Right cardiac atrium (tissue), 5 donors: ENCODE results near the gene SFXN5. TPM values are rescaled to one million over a fixed set of nuclear protein-coding genes. Genes with fewer than 3 reads are reported as not detected.

Source experiments
- ATAC-seq, 2 donors: fragments of 200-7000 bp; cut with Tn5 transposase; one replicate each; pipeline versions ENCODE4 v1.8.0 to v1.9.1; 2020; ENCODE audit warnings: moderate library complexity in 2 of 2, mild to moderate bottlenecking in 1 of 2
- DNase-seq, 3 donors: peaks; one replicate each; pipeline ENCODE4 v3.0.0-alpha.2; 2020
- H3K27ac ChIP-seq: one replicate; pipeline ENCODE4 v1.5.1; 2013; ENCODE audit warnings: mild to moderate bottlenecking, low read length, control low read depth, moderate library complexity
- H3K27me3 ChIP-seq: one replicate; pipeline ENCODE4 v1.6.1; 2013; ENCODE audit not compliant: control insufficient read depth, insufficient read depth
- H3K4me1 ChIP-seq: one replicate; pipeline ENCODE4 v1.6.1; 2013; ENCODE audit warnings: low read length; ENCODE audit not compliant: control insufficient read depth, insufficient read depth
- H3K4me3 ChIP-seq: one replicate; pipeline ENCODE4 v1.5.1; 2013; ENCODE audit warnings: low read length, control low read depth
- H3K9me3 ChIP-seq: one replicate; pipeline ENCODE4 v1.6.1; 2013; ENCODE audit warnings: low read length; ENCODE audit not compliant: control insufficient read depth
- WGBS: extraction: QIAGEN DNeasy Blood & Tissue Kit; methylation state at CpG from one replicate; pipeline ENCODE4 v1.1.7; 2013; 5-methylcytosine and 5-hydroxymethylcytosine counted together
- intact Hi-C, 4 donors: fragments of 100-400 bp; cut with DNase I; formaldehyde crosslinking; loops; one replicate each; pipeline versions ENCODE4 v1.11.0 to v1.14.0; 2022 to 2023
- polyA plus RNA-seq: library from polyadenylated mRNA; stranded (reverse); fragments of 200-250 nt; gene quantifications from one replicate; pipeline ENCODE4 v1.2.3, GENCODE V29; 2013
- total RNA-seq, 4 donors: library from RNA; stranded (reverse); fragmentation: NEBNext Ultra II Directional; extraction: Animal tissue kit (Norgen Biotek cat#: 25700); gene quantifications; one replicate each; pipeline ENCODE4 v1.2.1, GENCODE V29; 2021
- donor health status: healthy with polysubstance abuse.
- donor health status: DM: no; HTN: yes; CAD: no.
- donor health status: DM: no; HTN: no; CAD: no.
- donor health status: DM: no; HTN: yes; CAD: no; lungs with severe emphysema.
- donor health status: DM: yes; HTN: yes; CAD: no.

The SFXN5 gene
- total and polyA plus RNA-seq, 5 donors: 7.6 to 12.1 (median 10.6) TPM

DNA sequence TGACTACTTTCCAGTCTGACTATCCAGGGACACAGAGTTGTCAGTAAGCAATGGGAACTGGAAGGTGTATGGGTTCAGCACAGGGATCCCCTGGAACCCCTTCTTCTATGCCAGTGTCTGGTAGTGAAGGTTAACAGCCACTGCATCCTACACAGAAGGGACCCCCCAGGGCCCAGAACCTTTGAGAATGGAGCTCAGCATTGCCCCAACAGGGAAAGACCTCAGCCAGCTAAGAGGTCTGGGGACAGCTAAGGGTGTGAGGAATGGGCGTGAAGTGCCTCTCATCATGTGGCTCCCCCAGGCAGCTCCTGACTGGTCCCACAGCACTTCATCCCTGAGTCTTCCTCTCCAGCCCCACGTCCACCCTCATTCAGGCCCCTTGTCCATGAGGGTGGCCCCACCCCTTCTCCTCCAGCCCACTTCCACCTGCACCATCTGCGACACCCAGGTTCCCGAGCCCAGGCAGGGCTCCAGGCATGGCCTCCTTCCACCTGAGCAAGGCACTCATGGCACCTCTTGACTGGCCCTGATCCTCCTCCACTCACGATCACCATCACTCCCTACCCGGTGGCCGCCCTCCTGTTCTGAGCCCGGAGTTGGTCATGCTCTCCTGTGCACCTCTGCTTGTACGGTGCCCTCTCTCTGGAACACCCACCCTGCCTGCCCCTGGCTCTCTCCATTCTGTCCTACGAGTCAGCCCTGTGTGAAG is 77.1 kb downstream of the SFXN5 start:
- Histone ChIP-seq H3K9me3 (no peaks in the 10 kb centered on the region), H3K27ac (no peak overlapping the region), H3K4me1 (no peaks in the 10 kb centered on the region), H3K27me3 (no peaks in the 10 kb centered on the region), H3K4me3 (no peak overlapping the region)
- WGBS: 90% methylated on average over 10 of the region's 10 CpGs
- DNase-seq (no peak), ATAC-seq (no peak)
- intact Hi-C loops: loop anchor here (5.0 to 10.0 kb wide), 4 partner anchors 100 to 183 kb away; no protein-coding TSS in a partner anchor

DNA sequence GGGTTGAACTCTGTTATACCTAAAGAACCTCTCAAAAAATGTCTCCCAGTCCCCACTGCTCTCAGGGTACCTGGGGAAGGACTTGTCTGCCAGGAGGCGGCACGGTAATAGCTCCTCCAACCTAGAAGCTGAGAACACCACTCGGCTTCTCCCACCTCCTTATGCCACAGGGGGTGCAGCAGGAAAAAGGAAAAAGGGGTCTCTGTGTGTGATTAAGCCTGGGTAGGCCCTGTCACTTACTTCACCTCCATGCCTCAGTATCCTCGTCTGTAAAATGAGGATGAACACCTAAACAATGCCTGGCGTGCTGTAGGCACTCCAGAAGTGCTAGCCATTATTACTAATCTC is 77.6 kb downstream of the SFXN5 start:
- H3K9me3 ChIP-seq: no peaks in the 10 kb centered on the region
- ATAC-seq (no peak), DNase-seq (no peak)
- H3K27me3 ChIP-seq: no peaks in the 10 kb centered on the region
- 76% methylated on average over 5 of the region's 5 CpGs for WGBS
- H3K4me3 ChIP-seq: no peak overlapping the region
- H3K27ac ChIP-seq: no peak overlapping the region
- no peaks in the 10 kb centered on the region for H3K4me1 ChIP-seq
- intact Hi-C loops: loop anchor here (5.0 to 10.0 kb wide), 4 partner anchors 99 to 183 kb away; no protein-coding TSS in a partner anchor

DNA sequence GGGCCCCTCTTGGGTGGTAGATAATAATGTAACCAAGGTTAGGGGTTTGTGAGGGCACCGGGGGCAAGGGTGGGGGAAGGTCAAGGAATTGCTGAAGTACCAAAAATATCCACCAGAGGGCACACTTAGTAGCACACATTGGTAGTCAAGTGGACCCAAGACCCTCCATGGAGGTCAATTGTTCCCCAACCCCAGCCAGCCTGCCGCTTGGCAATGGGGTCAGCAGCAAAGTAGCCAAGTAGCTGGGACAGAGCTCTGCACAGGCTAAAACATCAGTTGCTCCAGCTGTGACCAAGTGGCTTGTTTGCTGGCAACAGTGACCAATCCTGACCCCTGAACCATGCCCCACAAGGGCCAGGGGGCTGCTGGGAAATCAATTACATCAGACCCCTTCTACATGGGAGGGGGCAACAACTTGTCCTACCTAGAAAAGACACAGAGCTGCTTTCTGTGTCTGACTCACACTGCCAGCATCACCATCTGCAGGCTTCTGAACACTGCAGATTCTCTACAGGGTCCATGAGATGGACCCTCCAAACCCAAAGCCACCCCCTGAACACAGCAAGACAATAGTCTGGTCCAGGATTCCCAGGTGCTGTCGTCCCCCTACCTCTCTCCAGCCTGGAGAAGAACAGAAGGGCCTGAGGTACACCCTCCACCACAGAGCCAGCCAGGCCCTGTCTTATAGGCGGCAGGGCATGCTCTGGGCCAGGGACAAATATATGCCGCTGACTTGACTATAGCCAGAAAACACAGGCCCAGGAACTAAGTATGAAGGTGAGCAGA is 78.2 kb downstream of the SFXN5 start:
- Histone ChIP-seq H3K4me1 (no peaks in the 10 kb centered on the region), H3K9me3 (no peaks in the 10 kb centered on the region), H3K27ac (no peak overlapping the region), H3K27me3 (no peaks in the 10 kb centered on the region), H3K4me3 (no peak overlapping the region)
- no peak for DNase-seq
- ATAC-seq: peak in 1 of 2 donors; percentile 42
- intact Hi-C loops: loop anchor here (5.0 to 10.0 kb wide), 4 partner anchors 99 to 184 kb away; no protein-coding TSS in a partner anchor
- WGBS: 44% methylated on average over 5 of the region's 5 CpGs

DNA sequence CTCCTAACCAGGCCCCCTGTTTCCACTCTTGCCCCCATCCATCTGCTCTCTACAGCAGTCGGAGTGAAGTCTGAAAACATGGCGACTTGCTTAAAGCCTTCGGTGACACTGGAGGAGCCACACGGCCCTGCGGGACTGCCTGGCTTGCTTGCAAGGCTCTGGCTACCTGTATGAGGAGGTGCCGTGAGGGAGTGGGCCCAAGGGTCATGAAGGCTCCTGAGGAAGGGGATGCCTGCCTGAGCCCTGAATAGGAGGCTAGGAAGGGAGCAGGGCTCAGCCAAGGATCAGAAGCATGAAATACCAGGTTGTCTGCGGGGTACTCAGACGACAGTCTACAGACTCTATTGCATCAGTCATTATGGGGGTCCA is 78.8 kb downstream of the SFXN5 start:
- Histone ChIP-seq H3K9me3 (no peaks in the 10 kb centered on the region), H3K27me3 (no peaks in the 10 kb centered on the region), H3K4me1 (no peaks in the 10 kb centered on the region), H3K27ac (no peak overlapping the region), H3K4me3 (no peak overlapping the region)
- intact Hi-C loops: loop anchor here (5.0 to 10.0 kb wide), 4 partner anchors 98 to 185 kb away; no protein-coding TSS in a partner anchor
- 88% methylated on average over 8 of the region's 8 CpGs for WGBS
- ATAC-seq (no peak), DNase-seq (no peak)

DNA sequence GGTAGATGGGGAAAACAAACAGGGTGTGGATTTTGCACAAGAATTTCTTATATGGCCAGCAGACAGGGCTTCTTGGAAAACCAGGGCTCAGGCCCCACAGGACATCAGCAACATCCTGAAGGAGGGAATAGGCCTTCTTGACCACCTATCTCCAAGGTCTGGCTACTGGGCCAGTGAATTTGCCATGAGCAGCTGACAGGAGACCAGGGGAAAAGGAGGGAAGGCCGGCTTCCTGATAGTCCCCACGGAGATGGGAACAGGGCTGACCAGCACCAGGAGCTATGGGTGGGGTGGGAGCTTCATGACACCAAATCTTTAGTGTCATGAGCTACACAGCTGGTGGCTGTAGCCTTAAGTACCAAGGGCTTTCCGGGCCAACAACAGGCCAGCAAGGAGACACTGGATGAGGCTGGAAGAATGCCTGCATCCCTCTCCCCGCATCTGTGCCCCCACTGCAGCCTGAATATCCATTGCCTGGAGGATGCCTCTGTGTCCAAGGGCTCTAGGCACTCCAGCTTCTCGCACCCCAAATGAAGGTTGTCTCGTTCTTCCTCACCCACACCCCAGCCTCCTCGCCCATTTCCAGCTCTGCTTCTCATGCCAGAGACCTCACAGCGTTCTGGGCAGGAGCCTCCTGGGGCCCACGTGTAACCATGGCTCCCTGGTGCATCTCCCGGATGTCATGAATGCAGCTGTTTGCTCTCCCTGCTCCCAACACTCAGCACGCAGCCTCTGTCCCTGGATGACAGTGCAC is 79.4 kb downstream of the SFXN5 start:
- Histone ChIP-seq H3K27ac (no peak overlapping the region), H3K4me1 (no peaks in the 10 kb centered on the region), H3K27me3 (no peaks in the 10 kb centered on the region), H3K9me3 (no peaks in the 10 kb centered on the region), H3K4me3 (no peak overlapping the region)
- DNase-seq (no peak), ATAC-seq (no peak)
- 85% methylated on average over 11 of the region's 11 CpGs for WGBS
- intact Hi-C loops: loop anchor here (5.0 to 10.0 kb wide), 4 partner anchors 97 to 185 kb away; no protein-coding TSS in a partner anchor

DNA sequence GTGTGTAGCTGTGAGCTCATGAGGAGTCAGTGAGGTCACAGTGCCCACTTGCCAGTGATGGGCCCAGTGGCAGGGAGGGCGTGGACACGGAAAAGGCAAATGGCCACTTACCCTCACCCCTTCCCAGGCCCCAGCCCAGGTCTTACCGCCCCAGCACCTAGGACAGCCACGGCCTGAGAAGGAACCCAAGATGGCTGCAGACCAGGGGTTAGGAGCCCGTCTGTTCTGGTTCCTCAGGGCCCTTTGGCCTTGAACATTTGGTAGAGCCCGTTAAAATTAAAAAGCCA is 80.1 kb downstream of the SFXN5 start:
- no peaks in the 10 kb centered on the region for H3K9me3 ChIP-seq
- ATAC-seq (no peak), DNase-seq (no peak)
- H3K4me3 ChIP-seq: no peak overlapping the region
- peaks cover 2% of the 10 kb centered on the region for H3K4me1 ChIP-seq
- no peaks in the 10 kb centered on the region for H3K27me3 ChIP-seq
- intact Hi-C loops: loop anchor here (5.0 to 10.0 kb wide), 4 partner anchors 97 to 186 kb away; no protein-coding TSS in a partner anchor
- no peak overlapping the region for H3K27ac ChIP-seq
- 98% methylated on average over 6 of the region's 6 CpGs for WGBS

DNA sequence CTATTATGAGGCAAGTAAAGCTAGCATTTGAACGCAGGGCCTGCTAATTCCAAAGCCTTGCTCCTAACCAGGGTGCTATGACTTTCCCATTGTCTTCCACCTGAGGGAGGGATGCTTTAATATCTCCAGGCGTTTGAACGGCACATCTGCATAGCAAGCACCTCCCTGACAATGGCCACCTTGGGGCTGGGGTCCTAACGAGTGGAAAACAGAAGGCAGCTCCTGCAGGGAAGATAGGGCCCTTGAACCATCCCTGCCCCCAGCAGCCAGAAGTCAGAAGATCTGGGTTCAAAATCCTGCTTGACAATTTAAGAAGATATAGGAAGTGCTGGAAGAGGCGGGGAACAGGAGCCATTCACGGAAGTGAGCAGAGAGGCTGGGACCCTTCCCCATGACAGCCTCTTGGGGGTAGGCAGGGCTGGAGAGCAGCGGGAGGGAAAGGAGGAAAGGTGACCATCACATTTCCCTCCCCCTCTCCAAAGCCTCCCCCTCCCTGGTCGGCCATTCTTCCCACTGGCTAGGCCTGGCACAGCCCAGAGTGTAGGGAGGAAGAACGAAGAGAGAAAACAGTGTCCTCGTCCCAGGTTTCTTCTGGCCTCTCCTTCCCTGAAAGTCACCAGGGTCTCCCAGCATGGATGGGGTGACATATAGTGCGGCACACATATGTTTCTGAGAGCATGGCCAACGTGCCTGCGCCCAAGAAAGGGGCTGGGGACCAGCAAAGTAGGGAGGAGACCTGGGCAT is 80.6 kb downstream of the SFXN5 start:
- DNase-seq: no peak
- intact Hi-C loops: loop anchor here (5.0 to 10.0 kb wide), 4 partner anchors 96 to 186 kb away; no protein-coding TSS in a partner anchor
- ATAC-seq: no peak
- WGBS: 89% methylated on average over 13 of the region's 13 CpGs
- Histone ChIP-seq H3K27me3 (no peaks in the 10 kb centered on the region), H3K4me3 (no peak overlapping the region), H3K4me1 (peaks cover 5% of the 10 kb centered on the region), H3K9me3 (no peaks in the 10 kb centered on the region), H3K27ac (no peak overlapping the region)

DNA sequence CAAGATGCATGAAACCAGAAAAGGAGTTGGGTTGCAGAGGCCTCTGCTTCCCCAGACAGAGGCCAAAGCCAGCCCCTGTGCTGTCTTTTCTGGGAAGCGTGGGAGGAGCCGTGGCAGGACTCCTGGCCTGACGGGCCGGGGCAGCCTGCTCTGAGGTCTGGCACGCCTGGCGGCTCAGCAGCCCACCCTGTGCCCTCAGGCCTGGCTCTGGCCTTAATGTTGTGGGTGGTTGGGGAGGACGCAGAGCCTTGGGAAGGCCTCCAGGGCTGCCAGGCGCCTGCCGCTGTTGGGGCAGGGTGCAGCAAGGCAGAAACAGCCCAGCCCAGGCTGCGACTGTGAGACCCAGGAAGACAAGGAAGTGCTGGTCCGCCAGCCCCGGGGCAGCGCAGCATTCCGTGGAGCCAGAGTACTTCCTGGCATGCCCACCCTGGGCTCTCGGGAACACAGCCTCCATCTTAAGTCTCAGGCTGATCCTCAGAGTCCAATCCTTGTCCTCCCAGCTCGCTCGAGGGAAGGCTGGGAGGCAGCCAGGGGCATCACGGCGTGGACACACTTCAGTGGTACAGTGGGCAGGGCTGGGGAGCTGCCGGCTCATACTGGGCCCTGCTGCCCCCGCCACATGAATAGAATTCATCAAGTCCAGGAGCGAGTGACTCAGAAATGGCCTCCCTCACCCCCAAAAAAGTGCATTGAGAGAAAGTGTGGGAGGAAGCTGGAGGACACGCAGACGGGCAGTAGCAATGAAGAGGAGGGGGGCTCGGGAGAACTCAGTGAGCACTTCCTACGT is 81.5 kb downstream of the SFXN5 start:
- ATAC-seq: peak; percentile 42 to 70

DNA sequence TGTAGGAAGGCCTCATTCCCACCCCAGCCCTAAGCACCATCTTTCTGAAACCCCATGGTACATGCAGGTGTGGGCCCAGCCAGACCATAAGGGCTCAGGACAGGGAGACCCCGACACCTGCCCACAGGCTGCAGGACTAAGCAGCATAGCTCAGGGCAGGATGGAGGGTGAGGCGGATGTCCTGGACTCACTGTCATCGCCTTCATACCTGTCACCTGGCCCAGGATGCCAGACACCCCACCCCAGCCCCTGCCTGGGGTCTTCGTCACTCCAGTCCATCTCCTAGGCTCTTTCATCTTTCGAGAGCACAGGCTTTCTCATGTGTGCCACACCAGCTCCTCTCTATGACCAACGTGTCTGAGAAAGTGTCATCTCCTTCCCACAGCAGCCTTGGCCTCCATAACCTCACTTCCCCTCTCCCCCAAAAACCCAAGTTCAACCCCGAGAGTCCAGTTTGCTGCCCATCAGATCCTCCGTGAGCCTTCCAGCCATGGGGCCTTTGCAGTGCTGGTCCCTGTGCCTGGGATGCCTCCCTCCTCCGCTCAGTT is 82.7 kb downstream of the SFXN5 start:
- Histone ChIP-seq H3K27ac (no peak overlapping the region), H3K27me3 (no peaks in the 10 kb centered on the region), H3K4me1 (peaks cover 14% of the 10 kb centered on the region), H3K9me3 (no peaks in the 10 kb centered on the region), H3K4me3 (no peak overlapping the region)
- 90% methylated on average over 9 of the region's 9 CpGs for whole genome bisulfite sequencing
- no peak for ATAC-seq
- DNase-seq: no peak
- intact Hi-C loops: no loop called here

More for the DNA sequence above, 81.5 kb downstream of the SFXN5 start:
- H3K4me1 ChIP-seq: peaks cover 10% of the 10 kb centered on the region
- no peak overlapping the region for H3K4me3 ChIP-seq
- no peaks in the 10 kb centered on the region for H3K9me3 ChIP-seq
- DNase-seq: peak; percentile 40 to 79 (median 76)
- intact Hi-C loops: loop anchor here (5.0 to 10.0 kb wide), 4 partner anchors 95 to 187 kb away; no protein-coding TSS in a partner anchor
- no peaks in the 10 kb centered on the region for H3K27me3 ChIP-seq
- 77% methylated on average over 26 of the region's 26 CpGs for WGBS
- H3K27ac ChIP-seq: peak overlapping the region; percentile 6

DNA sequence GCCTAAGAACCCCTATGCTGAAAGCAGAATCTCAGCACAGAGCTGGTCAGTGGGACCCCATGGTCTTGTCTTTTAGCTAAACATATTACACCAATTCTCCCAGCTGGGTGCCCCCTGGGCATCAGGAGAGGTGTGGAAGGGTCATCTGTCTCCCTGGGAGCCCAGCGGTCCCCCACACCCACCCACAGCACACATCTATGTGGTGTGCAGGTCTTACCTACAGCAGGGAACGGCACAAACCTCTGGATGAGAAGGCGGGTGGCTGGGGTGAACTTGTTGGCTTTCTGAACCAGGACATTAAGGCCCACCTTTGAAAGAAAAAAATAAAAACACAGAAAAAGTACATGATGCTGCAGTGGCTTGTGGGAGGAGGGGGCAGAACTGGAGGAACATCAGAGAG is 83.5 kb downstream of the SFXN5 start:
- intact Hi-C loops: no loop called here
- Histone ChIP-seq H3K27me3 (no peaks in the 10 kb centered on the region), H3K4me3 (no peak overlapping the region), H3K27ac (no peak overlapping the region), H3K4me1 (peaks cover 17% of the 10 kb centered on the region), H3K9me3 (no peaks in the 10 kb centered on the region)
- ATAC-seq (no peak), DNase-seq (no peak)
- WGBS: 95% methylated on average over 3 of the region's 3 CpGs
